Measurements from ENCODE around the gene FCMR. TPM values are rescaled to one million over a fixed set of nuclear protein-coding genes. Genes with fewer than 3 reads are reported as not detected.
"Not testable (repeated sequence)": the region's sequence is repeated elsewhere in the genome, so short reads cannot be mapped to it uniquely, and the experiment has no call there.

Gene FCMR
- total RNA-seq, 4 donors from 2014 or later = 0.59 to 1.7 (median 1.7) TPM; not detected in 1

GRCh38 chr1:206860165-206860564 is 61.6 kb downstream of the FCMR start:
- Histone ChIP-seq H3K36me3 (no peaks in the 10 kb centered on the region), H3K4me1 (no peaks in the 10 kb centered on the region), H3K4me3 (no peak overlapping the region), H3K9me3 (no peaks in the 10 kb centered on the region), H3K27me3 (no peaks in the 10 kb centered on the region), H3K27ac (no peak overlapping the region)
- intact Hi-C loops (cut with DNase I; ENCODE audit: low total_unique reads) = no loop called here
- no peak for DNase-seq
- TF ChIP-seq CTCF (IDR thresholded peaks at IDR 0.05) (no peak), POLR2A (IDR thresholded peaks at IDR 0.05) (no peak)

- H3K4me1 ChIP-seq = no peaks in the 10 kb centered on the region
- no peak for DNase-seq
- intact Hi-C loops (cut with DNase I; ENCODE audit: low total_unique reads) = no loop called here
- no peak overlapping the region for H3K27ac ChIP-seq
- H3K36me3 ChIP-seq = no peaks in the 10 kb centered on the region
- no peak overlapping the region for H3K4me3 ChIP-seq
- TF ChIP-seq POLR2A (IDR thresholded peaks at IDR 0.05) = no peak
- no peak for TF ChIP-seq CTCF (IDR thresholded peaks at IDR 0.05)
- H3K27me3 ChIP-seq = no peaks in the 10 kb centered on the region
- H3K9me3 ChIP-seq = no peaks in the 10 kb centered on the region
Observed at GRCh38 chr1:206859082-206859521, 62.6 kb downstream of the FCMR start.

GRCh38 chr1:206856674-206857464 is 64.9 kb downstream of the FCMR start:
- no peak overlapping the region for H3K27ac ChIP-seq
- intact Hi-C loops (cut with DNase I; ENCODE audit: low total_unique reads) = no loop called here
- H3K9me3 ChIP-seq = peaks cover 0 to 2% of the 10 kb centered on the region in 2 donors
- no peak overlapping the region for H3K4me3 ChIP-seq
- no peak for DNase-seq
- H3K4me1 ChIP-seq = no peaks in the 10 kb centered on the region
- TF ChIP-seq POLR2A (IDR thresholded peaks at IDR 0.05) (no peak), CTCF (IDR thresholded peaks at IDR 0.05) (no peak)
- no peaks in the 10 kb centered on the region for H3K27me3 ChIP-seq
- no peaks in the 10 kb centered on the region for H3K36me3 ChIP-seq

DNA sequence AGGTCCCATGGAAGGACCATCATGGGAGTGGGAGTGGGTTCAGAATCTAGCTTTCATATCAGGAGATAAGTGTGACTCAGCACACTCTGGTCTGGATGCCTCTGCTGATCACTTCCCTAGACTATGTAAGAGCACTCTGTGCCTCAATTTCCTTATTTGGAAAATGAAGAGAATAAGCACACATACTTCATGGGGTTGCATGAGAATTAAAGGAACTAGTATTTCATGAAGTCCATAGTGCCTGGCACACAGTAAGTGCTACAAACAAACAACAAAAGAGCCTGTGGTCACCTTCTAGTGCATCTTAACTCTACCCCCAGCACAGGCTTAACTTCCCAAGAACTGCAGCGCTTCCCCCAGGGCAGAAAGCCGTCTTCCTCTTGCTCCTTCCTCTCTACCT is 65.9 kb downstream of the FCMR start:
- intact Hi-C loops (cut with DNase I; ENCODE audit: low total_unique reads) = no loop called here
- Histone ChIP-seq H3K27ac (no peak overlapping the region), H3K4me3 (no peak overlapping the region), H3K27me3 (no peaks in the 10 kb centered on the region), H3K36me3 (no peaks in the 10 kb centered on the region), H3K4me1 (no peaks in the 10 kb centered on the region), H3K9me3 (peaks cover 0 to 2% of the 10 kb centered on the region in 2 donors)
- no peak for DNase-seq
- TF ChIP-seq POLR2A (IDR thresholded peaks at IDR 0.05) (no peak), CTCF (IDR thresholded peaks at IDR 0.05) (no peak)

DNA sequence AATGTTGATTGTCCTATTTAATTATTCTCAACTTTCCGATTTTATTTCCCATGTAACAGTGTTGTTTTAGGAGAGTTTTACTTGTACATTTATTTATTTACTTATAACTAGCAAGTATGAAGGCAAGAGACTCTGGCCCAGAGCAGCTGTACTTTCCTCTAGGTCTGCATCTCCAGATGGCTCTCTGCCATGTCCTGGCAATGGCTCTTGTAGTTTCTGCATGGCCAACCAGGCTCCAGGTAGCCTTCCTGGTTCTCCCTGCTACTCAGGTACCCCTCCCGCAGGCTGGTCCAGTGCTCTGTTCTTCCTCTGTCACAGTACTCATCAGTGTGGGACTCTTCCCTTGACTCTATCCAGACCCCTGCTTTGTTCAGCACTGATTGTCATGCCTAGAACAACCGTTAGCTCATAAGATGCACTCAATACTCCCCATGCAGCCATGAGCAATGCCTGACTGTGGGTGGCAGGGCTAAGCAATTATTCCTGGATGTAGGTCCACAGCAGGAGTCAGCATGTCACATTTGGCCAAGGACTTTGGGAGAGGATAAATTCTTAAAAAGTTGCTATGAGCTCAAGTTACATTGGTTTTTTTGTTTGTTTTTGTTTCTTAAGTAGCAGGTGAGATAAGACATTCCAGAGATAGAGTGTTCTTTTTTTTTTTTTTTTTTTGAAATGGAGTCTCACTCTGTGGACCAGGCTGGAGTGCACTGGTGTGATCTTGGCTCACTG is 67.2 kb downstream of the FCMR start:
- DNase-seq = no peak
- H3K4me1 ChIP-seq = no peaks in the 10 kb centered on the region
- intact Hi-C loops (cut with DNase I; ENCODE audit: low total_unique reads) = no loop called here
- peaks cover 0 to 2% of the 10 kb centered on the region in 2 donors for H3K9me3 ChIP-seq
- no peaks in the 10 kb centered on the region for H3K36me3 ChIP-seq
- no peak overlapping the region for H3K27ac ChIP-seq
- H3K4me3 ChIP-seq = no peak overlapping the region
- no peaks in the 10 kb centered on the region for H3K27me3 ChIP-seq
- TF ChIP-seq CTCF (IDR thresholded peaks at IDR 0.05) = no peak
- TF ChIP-seq POLR2A (IDR thresholded peaks at IDR 0.05) = no peak

- intact Hi-C loops (cut with DNase I; ENCODE audit: low total_unique reads); H3K36me3 ChIP-seq; H3K9me3 ChIP-seq; H3K27me3 ChIP-seq; H3K4me1 ChIP-seq; H3K27ac ChIP-seq; DNase-seq; H3K4me3 ChIP-seq: not testable (repeated sequence)
Observed at GRCh38 chr1:206853696-206854095, 68.0 kb downstream of the FCMR start.

All from uterus (tissue), 4 donors.